Stimulated activated naive CD4-positive, alpha-beta T cell (primary cell): ENCODE measurements around the gene SLC29A2.
"Not testable (repeated sequence)": the region's sequence is repeated elsewhere in the genome, so short reads cannot be mapped to it uniquely, and the experiment has no call there.

ENCODE experiments used
- DNase-seq, 6 experiments: peaks; one replicate each; lab custom pipeline; 2025; lab: John Stamatoyannopoulos, UW

Gene SLC29A2

DNA sequence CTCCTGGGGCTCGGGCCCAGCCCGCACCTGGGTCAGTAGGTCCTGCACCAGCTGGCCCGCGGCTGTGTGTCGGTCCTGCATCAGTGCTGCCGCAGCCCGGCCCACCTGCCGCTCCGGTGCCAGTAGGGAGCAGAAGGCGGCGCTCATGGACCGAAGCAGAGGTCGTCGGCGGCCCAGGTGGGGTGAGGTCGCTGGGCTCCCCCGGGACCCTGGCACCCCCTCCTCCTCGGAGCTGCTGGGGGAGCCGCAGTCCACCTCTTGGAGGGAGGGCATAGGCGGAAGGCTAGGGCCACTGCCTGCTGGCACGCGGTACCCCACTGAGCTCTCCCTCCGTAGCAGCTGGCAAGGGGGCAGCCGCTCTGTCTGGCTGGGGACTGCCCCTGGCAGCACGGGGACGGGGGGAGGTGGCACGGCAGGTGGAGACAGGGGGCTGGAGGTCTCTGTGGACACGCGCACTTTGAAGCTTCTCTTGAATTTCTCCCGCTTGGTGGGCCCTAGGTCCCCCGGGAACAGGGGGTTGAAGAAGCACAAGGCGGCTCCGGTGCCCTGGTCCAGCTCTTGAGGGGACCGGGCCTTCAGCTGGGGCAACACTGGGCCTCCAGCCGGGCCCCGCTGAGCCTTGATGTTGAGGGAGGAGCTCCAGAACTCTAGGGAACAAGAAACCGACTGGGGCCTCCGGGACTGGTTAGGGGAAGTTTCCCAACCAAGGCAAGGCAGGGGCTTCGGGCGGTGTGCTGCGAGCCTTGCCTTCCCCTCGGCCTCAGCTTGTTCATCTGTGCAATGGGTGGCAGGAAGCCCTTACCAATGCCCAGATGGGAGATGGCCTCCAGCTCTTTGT, 36.7 kb downstream of the SLC29A2 start:
- no peak for DNase-seq

DNA sequence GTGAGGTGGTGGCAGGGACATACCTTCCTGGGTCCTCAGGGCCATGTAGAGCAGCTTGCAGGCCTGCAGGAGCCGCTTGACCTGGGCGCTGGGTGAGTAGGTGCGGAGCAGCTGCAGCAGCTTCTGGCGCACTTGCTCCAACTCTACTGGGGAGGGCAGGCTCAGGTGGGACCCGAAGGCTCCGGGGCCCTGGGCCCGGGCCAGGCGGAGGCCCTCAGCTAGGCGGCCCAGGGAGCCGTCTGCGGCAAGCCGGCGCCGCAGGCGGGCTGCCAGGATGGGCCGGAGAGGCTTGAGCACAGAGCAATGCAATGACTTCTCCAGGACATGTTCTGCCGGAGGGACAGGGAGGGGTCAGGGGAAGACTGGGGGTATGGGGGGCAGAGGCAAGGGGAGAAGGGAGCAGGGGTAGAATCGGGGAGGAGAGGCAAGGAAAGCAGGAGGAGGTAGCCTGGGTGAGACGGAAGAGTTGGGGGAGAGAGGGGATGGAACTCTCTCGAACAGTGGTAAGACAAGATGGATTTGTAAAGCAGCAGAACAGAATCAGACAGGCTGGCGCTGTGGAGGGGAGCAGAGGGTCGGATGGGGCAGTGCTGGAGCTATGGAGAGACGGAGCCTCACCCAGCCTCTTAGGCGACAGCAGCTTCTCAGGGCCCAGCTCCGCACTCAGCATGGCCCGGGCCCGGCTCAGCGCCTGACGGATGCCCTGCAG, 37.5 kb downstream of the SLC29A2 start:
- DNase-seq: no peak

DNA sequence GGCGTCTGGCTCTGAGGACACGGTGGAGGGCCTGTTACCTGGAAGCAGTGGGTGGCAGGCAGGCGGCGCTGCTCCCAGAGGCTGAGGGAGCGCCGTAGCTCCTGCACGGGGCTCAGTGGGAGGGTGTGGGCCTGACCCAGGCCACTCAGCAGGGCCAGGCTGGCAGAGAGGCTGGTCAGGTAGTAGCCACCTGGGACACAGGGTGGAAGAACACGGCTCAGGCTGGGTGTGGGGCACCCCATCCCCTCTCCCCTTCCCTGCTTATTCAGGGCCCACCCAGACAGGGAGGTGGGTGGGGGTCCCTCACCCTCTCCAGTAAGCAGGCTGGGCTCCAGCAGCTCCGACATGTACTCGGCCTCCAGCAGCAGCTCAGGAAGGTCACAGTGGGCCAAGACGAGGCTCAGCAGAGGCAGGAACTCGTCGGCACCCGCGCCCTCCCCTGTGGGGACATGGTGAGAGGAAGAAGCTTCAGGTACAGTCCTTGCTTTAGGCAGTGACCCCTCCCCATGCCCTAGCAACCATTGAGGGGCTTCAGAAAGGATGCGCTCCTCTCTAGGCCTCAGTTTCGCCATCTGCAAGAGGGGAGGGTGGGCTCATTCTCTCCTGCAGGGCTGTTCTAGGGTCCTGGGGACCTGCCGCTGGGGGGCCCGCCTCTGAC, 38.2 kb downstream of the SLC29A2 start:
- no peak for DNase-seq

DNA sequence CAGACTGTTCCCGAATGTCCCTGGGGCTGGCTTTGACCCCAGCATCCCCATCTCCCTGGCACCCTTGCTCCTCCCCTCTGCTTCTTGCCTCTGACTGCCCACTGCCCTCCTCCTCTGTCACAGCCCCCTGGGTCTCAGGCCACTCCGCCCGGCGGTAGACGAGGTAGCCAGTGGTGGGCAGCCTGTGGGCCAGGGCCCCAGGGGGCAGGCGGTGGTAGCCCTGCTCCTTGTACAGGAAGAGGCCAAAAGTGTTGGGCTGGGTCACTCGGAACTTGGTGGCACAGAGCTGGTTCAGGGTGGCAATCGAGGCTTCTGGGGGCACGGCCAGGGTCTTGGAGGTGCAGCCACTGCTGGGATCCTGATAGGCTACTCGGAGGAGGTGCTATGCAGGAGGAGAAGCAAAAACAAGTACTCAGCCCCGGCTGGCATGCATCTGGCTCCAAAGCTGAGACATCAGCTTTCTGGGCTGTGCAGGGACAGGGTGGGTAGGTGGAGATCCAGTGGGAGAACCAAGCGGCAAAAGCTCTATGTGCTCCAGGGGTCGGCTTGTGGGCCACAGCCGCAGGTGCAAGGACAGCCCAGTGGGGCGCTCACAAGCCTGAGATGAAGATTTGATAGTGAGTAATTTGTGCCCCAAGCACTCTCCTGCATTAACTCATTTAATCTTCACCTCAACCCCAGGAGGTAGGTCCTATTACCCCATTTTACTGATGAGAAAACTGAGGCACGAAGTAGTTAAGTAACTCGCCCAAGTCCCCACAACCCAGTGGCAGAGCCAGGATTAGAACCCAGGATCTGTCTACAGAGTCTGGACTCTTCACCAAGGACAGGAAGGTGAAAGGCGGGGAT, 39.0 kb downstream of the SLC29A2 start:
- DNase-seq: no peak

DNA sequence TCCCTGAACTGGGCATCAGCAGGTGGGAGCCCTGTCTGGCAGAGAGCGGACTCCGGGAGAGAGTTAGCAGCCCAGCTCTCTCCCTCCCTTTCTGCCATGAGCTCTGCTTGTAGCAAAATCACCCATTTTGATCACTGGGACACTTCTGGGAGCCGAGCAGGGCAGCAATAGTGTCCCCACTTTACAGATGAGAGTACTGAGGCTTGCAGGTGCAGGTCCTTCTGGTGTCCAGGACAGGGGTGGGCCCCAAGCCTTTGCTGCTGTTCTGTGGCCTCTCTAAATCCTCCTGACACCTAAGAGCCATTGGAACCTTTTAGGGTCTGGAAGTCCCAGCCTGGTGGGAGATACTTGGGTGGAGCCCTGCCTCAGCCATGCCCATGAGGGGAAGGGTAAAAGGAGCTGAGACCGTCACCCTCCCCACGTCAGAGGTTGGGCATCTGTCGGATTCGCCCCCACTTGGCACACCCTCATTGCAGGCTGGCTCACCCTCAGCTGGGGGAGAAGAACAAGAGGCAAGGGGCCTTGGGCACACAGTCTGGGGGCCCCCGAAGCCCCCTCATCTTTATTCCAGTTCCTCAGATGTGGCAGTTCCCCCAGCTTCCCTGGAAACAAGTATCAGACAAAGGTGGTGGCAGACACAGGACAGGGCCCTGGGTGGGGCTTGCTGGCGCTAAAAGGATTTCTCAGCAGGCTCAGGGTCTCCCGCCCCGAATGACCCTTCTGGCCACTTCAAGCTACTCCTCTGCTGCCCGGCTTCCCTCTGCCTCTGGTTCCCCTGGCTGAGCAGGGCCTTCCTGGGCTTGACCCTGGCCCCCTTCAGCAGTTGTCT, 39.8 kb downstream of the SLC29A2 start:
- DNase-seq: no peak

DNA sequence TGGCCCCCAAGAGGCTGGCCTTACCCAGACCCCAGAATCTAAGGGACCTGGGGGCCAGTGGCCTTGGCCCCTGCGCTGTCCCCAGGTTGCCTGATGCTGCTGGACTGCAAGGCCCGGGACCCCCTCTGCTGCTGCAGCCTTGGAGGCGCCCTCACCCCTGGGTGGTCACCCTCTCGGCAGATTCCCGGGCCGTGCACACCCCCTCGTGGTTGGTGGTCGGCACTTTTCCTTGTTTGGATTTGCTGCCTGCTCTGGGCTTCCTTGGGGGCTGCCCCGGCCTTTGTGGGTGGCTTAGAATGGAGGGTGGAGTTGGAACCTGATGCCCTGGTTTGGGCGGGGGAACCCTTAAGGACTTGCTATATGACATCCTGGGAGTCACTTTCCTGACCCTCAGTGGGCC, 40.6 kb downstream of the SLC29A2 start:
- no peak for DNase-seq

DNA sequence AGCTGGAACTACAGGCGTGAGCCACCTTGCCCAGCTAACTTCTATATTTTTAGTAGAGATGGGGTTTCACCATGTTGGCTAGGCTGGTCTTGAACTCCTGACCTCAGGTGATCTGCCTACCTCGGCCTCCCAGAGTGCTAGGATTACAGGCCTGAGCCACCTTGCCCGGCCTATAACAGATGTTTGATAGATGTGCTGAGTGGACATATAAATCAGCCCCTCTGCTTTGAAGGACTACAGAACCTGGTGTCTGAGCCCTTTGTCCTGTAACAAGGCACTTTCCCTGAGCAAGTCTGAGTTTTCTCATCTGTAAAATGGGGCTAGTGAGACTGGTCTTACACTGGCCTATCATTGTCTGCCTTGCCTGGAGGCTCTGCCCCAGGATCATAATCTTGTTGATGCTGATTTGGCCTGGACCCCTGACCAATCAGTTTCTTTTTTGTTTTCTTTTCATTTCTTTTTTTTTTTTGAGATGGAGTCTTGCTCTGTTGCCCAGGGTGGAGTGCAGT, 42.3 kb downstream of the SLC29A2 start:
- no peak for DNase-seq

DNA sequence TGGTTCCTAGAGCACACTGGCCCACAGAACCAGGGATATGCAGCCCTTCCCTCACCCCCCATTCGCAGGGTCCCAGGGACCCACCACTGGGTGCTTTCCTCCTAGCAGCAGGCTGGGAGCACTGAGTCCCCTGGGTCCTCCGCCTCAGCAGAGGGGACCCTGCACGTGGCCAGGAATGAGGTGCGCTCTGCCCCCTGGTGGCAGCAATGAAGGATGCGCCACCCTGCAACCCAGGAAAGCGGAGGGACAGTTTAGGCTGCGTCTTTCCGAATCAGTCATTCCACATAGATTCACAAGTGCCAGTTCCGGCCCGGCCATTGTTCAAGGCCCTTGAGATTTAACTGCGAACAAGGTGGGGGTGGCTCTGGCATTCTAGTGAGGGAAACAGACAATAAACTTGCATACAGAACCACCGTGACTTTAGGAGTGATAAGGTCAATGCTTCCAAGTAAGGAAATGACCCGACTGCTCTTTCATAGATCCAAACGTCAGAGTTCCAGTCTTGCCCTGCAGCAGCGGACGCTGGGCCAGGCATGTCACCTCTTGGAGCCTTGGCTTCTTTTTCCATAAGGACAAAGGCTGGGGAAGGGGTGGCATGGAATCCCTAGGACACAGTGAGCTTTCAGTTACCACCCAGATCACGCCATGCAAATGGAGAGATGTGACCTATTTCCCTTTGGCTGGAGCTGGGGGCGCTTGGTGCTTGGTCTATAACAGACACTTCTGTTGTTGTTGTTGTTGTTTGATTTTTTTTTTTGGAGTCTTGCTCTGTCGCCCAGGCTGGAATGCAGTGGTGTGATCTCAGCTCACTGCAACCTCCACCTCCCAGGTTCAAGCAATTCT, 43.0 kb downstream of the SLC29A2 start:
- peak; percentile 63 to 87 (median 77) for DNase-seq

DNA sequence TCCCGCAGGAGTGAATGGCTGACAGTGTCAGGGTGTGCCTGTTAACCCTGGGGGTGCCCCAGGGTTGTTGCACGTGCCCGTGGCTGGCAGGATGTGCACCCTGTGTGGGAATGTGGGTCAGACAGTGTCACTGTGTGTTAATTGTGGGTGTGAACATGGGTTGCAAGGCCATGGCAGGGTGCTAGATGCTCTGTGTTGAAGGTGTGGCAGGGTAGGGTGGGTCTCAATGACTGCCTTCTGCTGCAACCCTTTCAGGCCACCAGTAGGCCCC, 43.6 kb downstream of the SLC29A2 start:
- DNase-seq: no peak

DNA sequence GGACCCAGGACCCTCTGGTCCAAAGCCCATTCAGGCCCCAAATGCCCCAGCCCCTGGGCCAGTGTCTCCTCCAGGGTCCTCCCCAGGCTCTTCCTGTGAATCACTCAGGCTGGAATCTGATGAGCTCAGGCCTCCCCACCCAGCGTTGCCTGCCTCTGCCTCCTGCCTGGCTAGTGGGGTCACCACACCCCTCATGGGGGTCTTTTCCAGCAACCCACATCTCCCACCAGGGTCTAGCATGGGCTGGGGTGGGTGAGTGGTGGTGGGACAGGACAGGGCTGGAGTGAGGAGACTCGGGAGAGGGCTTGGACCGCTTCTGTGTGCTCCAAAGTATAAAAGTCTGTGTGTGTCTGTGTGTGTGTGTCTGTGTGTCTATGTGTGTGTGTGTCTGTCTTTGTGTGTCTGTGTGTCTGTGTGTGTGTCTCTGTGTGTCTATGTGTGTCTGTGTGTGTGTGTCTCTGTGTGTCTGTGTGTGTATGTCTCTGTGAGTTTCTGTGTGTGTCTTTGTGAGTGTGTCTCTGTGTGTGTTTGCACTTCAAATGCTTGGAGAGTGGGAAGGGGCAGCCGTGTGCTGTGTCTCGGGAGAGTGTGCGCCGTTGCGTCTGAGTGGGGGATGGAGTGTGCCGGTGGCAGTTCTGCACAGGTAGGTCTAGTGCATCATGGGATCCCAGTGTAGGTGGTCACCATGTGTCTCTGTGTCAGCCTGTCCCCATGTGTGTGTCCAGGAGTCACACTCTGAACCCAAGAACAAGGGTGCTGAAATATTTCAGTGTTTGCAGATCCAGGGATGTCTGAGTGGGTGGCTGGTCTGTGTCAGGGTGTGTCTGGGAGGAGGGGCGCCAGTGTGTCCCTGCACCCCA, 44.2 kb downstream of the SLC29A2 start:
- DNase-seq: no peak

DNA sequence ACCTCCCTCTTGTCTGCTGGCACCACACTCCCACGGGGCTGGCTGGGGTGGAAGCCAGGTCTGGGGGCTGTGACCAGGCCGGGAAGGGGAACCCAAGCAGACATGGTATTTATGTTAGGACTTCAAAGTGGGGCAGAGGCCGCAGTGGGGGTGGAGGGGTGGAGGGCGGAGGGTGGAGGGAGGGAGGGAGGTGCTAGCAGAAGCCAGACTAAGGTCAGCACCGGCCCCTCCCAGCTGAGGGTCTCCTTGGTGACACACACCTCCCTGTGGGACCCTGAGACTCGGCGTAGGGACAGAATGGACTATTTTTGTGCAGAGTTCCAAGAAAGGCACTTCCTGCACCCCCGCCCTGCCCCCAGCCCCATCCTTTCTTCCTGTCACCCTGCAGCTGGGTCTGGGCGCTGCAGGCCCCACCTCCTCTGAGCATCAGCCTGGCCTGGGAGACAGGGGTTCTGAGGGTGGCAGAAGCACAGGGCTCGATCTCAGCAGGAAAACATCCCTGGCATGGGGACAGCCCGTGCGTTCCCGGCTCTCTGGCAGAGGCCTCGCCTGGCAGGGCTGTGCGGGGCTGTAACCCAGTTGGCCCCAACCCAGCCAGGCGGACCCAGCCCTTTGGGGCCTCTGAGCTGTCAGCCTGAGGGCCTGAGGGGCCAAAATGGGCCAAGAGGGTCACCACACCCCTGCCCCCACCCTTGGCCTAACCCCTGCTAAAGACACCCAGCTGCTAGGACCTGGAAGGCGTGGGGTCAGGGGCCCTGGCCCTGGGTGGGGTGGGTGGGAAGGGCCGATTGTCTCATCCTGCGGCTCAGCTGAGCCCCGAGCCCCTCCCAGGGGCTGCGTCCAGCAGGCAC, 45.1 kb downstream of the SLC29A2 start:
- DNase-seq: peak; percentile 15 to 49 (median 34)

DNA sequence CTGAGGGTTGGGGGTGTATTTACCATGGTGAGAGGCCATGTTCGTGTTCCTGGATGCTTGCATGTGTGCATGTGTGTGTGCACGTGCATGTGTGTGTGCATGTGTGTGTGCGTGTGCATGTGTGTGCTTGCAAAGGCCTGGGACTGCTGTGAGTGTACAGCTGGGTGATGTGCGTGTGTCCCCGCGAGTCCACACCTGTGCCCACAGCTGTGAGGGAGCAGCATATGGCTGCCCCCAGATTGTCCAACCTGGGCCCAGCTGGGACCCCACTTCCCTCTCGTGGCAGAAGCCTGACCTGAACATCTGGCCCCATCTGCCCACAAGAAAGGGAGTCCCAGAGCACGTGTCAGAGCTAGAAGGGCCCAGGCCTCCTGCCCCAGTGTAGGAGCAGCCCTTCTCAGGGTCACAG, 46.3 kb downstream of the SLC29A2 start:
- no peak for DNase-seq

DNA sequence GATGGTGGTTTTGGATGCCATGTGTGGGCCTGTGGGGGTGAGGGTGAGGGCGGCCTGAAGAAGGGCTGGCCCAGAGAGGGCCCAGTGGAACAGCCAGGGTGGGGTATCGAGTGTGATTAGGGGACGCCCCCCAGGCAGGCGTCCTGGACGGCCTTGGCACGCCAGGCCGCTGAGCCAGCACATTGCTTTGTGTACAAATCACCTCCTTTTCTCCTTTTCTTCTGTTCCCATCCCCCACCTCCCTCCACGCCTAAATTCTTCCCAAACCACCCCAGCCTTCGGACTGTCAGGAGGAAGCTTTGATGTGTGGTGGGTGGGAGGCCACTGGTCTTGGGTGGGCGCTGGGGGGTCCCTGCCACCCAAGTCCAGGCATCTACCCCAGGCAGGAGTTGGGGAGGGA, 46.9 kb downstream of the SLC29A2 start:
- DNase-seq: no peak

DNA sequence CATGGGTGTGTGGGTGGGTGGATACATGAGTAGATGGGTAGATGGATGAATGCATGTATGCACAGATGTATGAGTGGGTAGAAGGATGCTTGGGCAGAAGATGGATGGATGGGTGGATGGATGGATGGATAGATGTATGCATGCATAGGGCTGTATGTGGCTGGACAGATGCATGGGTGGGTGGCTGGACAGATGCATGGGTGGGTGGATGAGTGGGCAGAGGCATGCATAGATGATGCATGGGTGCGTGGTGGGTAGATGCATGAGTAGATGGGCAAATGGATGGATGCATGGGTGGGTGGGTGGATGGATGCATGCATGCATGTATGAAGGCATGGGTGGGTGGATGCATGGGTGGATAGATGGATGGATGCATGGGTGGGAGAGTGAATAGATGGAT, 47.9 kb downstream of the SLC29A2 start:
- no peak for DNase-seq

DNA sequence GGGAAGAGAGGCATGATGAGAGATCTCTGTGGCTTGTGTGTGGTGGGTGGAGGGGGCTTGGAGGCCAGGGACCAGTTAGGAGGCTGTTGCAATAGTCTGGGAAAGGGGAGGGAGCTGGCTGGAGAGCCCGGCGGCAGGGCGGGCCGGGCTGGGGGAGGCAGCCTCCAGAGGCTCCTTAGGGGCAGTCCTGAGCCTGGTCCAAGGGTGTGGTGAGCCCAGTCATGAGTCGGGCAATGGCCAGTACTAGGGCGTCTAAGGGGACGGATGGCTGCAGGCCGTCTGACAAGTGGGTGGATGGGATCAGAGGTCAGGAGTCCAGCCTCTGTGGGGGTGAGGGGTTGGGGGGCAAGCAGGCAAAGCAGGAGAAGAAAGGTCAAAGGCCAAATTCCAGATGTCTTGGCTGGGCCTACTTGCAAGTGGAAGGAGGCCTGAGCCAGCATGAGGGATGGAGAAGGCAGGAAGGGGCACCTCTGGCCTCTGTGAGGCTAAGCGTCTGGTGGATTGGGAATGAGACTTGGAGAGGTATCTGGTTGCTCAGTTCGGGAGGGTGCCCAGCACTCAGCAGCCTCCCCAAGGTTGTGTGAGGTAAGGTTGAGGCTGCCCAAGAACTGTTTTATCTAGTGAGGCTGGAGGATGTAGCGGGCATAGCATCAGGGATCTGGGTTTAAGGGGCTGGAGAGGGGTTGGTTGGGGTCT, 48.7 kb downstream of the SLC29A2 start:
- no peak for DNase-seq

DNA sequence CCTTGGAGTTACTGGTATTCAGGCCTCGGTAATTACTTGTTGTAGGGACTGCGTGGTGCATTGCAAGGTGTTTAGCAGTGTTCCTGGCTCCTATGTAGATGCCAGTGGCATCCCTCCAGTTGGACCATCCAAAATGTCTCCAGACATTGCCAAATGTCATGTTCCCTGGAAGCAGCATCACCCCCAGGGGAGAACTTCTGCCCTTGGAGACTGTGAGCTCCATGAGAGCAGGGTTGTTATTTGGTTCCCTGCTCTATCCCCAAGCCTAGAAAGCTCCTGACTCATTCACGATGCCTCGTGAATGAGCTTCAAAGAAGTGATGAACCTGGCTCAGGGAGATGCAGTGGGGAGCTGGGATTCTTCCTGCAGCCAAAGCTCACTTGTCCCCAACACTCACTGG, 50.0 kb downstream of the SLC29A2 start:
- no peak for DNase-seq

DNA sequence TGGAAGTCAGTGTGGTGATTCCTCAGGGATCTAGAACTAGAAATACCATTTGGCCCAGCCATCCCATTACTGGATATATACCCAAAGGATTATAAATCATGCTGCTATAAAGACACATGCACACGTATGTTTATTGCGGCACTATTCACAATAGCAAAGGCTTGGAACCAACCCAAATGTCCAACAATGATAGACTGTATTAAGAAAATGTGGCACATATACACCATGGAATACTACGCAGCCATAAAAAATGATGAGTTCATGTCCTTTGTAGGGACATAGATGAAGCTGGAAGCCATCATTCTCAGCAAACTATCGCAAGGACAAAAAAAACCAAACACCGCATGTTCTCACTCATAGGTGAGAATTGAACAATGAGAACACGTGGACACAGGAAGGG, 50.8 kb downstream of the SLC29A2 start:
- not testable (repeated sequence) for DNase-seq

DNA sequence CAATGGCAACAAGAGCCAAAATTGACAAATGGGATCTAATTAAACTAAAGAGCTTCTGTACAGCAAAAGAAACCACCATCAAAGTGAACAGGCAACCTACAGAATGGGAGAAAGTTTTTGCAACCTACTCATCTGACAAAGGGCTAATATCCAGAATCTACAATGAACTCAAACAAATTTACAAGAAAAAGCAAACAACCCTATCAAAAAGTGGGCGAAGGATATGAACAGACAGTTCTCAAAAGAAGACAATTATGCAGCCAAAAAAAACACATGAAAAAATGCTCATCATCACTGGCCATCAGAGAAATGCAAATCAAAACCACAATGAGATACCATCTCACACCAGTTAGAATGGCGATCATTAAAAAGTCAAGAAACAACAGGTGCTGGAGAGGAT, 51.3 kb downstream of the SLC29A2 start:
- DNase-seq: not testable (repeated sequence)
